Heart right ventricle (tissue), 16 donors: Measurements from ENCODE around the gene GHITM. TPM values are rescaled to one million over a fixed set of nuclear protein-coding genes. Genes with fewer than 3 reads are reported as not detected.

Experiments
- ATAC-seq, 8 donors: fragments of 200-7000 bp; cut with Tn5 transposase; one replicate each; pipeline ENCODE4 v1.9.1; 2020; ENCODE audit warnings: mild to moderate bottlenecking in 8 of 8, moderate library complexity in 8 of 8, moderate number of reproducible peaks in 1 of 8
- DNase-seq, 2 donors: peaks; one replicate each; pipeline ENCODE4 v3.0.0-alpha.2; 2020
- H3K27ac ChIP-seq, 10 donors: fragments of 200-600 bp; sonication (generic) in 2 of 10; one replicate each; pipeline versions ENCODE4 v1.5.0 to v1.8.0; 2020 to 2022; ENCODE audit warnings: mild to moderate bottlenecking in 3 of 10
- H3K27me3 ChIP-seq, 7 donors: fragments of 200-600 bp; one replicate each; pipeline ENCODE4 v1.8.0; 2021 to 2022; ENCODE audit warnings: mild to moderate bottlenecking in 2 of 7
- H3K36me3 ChIP-seq, 9 donors: fragments of 200-600 bp; sonication (generic) in 1 of 9; one replicate each; pipeline versions ENCODE4 v1.5.0 to v1.8.0; 2020 to 2022; ENCODE audit warnings: mild to moderate bottlenecking in 2 of 9
- H3K4me1 ChIP-seq, 9 donors: fragments of 200-600 bp; sonication (generic) in 1 of 9; one replicate each; pipeline versions ENCODE4 v1.5.0 to v1.8.0; 2020 to 2022; ENCODE audit warnings: mild to moderate bottlenecking in 4 of 9
- H3K4me3 ChIP-seq, 10 donors: fragments of 200-600 bp; sonication (generic) in 2 of 10; one replicate each; pipeline versions ENCODE4 v1.5.0 to v1.8.0; 2020 to 2022; ENCODE audit warnings: mild to moderate bottlenecking in 7 of 10, moderate library complexity in 2 of 10
- H3K9me3 ChIP-seq, 11 donors: fragments of 200-600 bp in 10 of 11; sonication (generic) in 2 of 11; one replicate each; pipeline versions ENCODE4 v1.5.0 to v1.8.0; 2013 to 2022; ENCODE audit warnings: mild to moderate bottlenecking in 2 of 11, control low read depth in 1 of 11, moderate library complexity in 1 of 11
- CTCF ChIP-seq, 9 donors: fragments of 200-600 bp; sonication (generic) in 2 of 9; IDR thresholded peaks; one replicate each; pipeline versions ENCODE4 v1.5.0 to v1.8.0; 2021 to 2022; ENCODE audit warnings: antibody characterized with exemption in 9 of 9, mild to moderate bottlenecking in 5 of 9, moderate library complexity in 1 of 9
- WGBS, 2 donors: extraction: QIAGEN DNeasy Blood & Tissue Kit; methylation state at CpG; one replicate each; pipeline ENCODE4 v1.1.7; 2013; ENCODE audit warnings: inconsistent platforms in 1 of 2; 5-methylcytosine and 5-hydroxymethylcytosine counted together
- intact Hi-C, 10 donors: fragments of 100-400 bp; cut with DNase I; formaldehyde crosslinking; loops; one replicate each; pipeline versions ENCODE4 v1.11.1 to v1.14.2; 2022
- polyA plus RNA-seq, 2 donors: library from polyadenylated mRNA; stranded (reverse); fragments of 200-250 nt; gene quantifications; one replicate each; pipeline ENCODE4 v1.2.3, GENCODE V29; 2013
- total RNA-seq, 10 donors: library from RNA; stranded (reverse); fragmentation: NEBNext Ultra II Directional in 3 of 10; extraction: Animal tissue kit (Norgen Biotek cat#: 25700) in 3 of 10; gene quantifications; one replicate each; pipeline versions ENCODE4 v1.2.1 to v1.2.4, GENCODE V29; 2021 to 2023
- donor health status: Arrhythmogenic right ventricular cardiomyopathy.
- donor health status: ischemic (EF 13 %, LVEDD 7.1; RV severe dilation, severe dysfunction).
- donor health status: healthy with polysubstance abuse.
- donor health status: DM: no; HTN: yes; CAD: no.
- donor health status: DM: no; HTN: no; CAD: no.
- donor health status: ischemic (EF 25% LVEDD 6.9; RV normal size, moderate dysfunction).
- donor health status: ischemic (EF 25% LVEDD 5.7; RV mildly dilated, moderate dysfunction).
- donor health status: healthy.
- donor health status: DM: yes; HTN: yes; CAD: no.
- donor health status: Ischemic cardiomyopathy.
- donor health status: ischemic (EF 35%, LVEDD 5.7; RV mildly dilated, moderate dysfunction).
- donor health status: nonischemic (EF 11% LVEDD 7.7; RV severe dilation, severe dysfunction).
- donor health status: DM: yes; HTN: yes; CAD: no.
- donor health status: PGD.
- donor health status: ischemic (EF 29% LVEDD 5.4; RV normal size, mild dysfunction).
- donor health status: nonischemic (EF 23%, LVEDD 6.1; RV moderate dilation, normal function).

GHITM gene
- total and polyA plus RNA-seq, 12 donors: 123 to 552 (median 427) TPM

- H3K27ac ChIP-seq: no peak overlapping the region
- no peaks in the 10 kb centered on the region for H3K9me3 ChIP-seq
- DNase-seq (no peak), ATAC-seq (no peak)
- H3K4me1 ChIP-seq: peaks cover 0 to 11% (median 0%) of the 10 kb centered on the region in 9 donors
- H3K27me3 ChIP-seq: peaks cover 0 to 13% (median 1%) of the 10 kb centered on the region in 7 donors
- WGBS, 2 donors: 46 to 56% methylated on average over 6 of the region's 6 CpGs
- no peak for TF ChIP-seq CTCF (IDR thresholded peaks at IDR 0.05)
- no peaks in the 10 kb centered on the region for H3K36me3 ChIP-seq
- H3K4me3 ChIP-seq: no peak overlapping the region
- intact Hi-C loops: loop anchor here in 3 of 10 donors (5.0 to 10.0 kb wide), 3 partner anchors 44 to 56 kb away; no protein-coding TSS in a partner anchor
Observed at GRCh38 chr10:84201244-84201606, 61.9 kb downstream of the GHITM start.

- no peak overlapping the region for H3K27ac ChIP-seq
Observed at GRCh38 chr10:84201682-84202081, 62.4 kb downstream of the GHITM start.

GRCh38 chr10:84202349-84202748, 63.0 kb downstream of the GHITM start:
- Histone ChIP-seq H3K4me3 (no peak overlapping the region), H3K27ac (no peak overlapping the region), H3K9me3 (no peaks in the 10 kb centered on the region), H3K36me3 (no peaks in the 10 kb centered on the region), H3K27me3 (peaks cover 0 to 13% (median 0%) of the 10 kb centered on the region in 7 donors), H3K4me1 (peaks cover 0 to under 1% (median 0%) of the 10 kb centered on the region in 9 donors)
- TF ChIP-seq CTCF (IDR thresholded peaks at IDR 0.05): no peak
- intact Hi-C loops: loop anchor here in 3 of 10 donors (5.0 to 10.0 kb wide), 3 partner anchors 45 to 58 kb away; no protein-coding TSS in a partner anchor
- no peak for DNase-seq
- 88 to 90% methylated on average over 5 of the region's 5 CpGs for WGBS, 2 donors
- no peak for ATAC-seq

More at GRCh38 chr10:84201682-84202081, 62.4 kb downstream of the GHITM start:
- 90 to 93% methylated on average over 11 of the region's 11 CpGs for WGBS, 2 donors
- Histone ChIP-seq H3K9me3 (no peaks in the 10 kb centered on the region), H3K4me1 (peaks cover 0 to 7% (median 0%) of the 10 kb centered on the region in 9 donors), H3K4me3 (no peak overlapping the region), H3K36me3 (no peaks in the 10 kb centered on the region), H3K27me3 (peaks cover 0 to 14% (median under 1%) of the 10 kb centered on the region in 7 donors)
- ATAC-seq (no peak), DNase-seq (no peak)
- TF ChIP-seq CTCF (IDR thresholded peaks at IDR 0.05): no peak
- intact Hi-C loops: loop anchor here in 3 of 10 donors (5.0 to 10.0 kb wide), 3 partner anchors 44 to 57 kb away; no protein-coding TSS in a partner anchor

Other genes with a start within 250 kb of the GHITM start
- gene GPR15LG, start 34.3 kb downstream of the GHITM start, total RNA-seq: not detected
- not detected for gene GPR15LG, start 34.3 kb downstream of the GHITM start, polyA plus RNA-seq
- gene CDHR1, start 55.0 kb downstream of the GHITM start, total RNA-seq: 1 to 10 TPM in 3 of 10 donors, under 1 TPM in 7; 0.12 to 1.3 (median 0.49) TPM
- under 1 TPM; 0.12 to 0.29 TPM for gene CDHR1, start 55.0 kb downstream of the GHITM start, polyA plus RNA-seq
- not detected for gene LRIT2, start 86.0 kb downstream of the GHITM start, total RNA-seq
- gene LRIT2, start 86.0 kb downstream of the GHITM start, polyA plus RNA-seq: not detected
- under 1 TPM in 2 of 10 donors, not detected in 8; 0.10 to 0.17 TPM for gene LRIT1, start 102.0 kb downstream of the GHITM start, total RNA-seq
- not detected for gene LRIT1, start 102.0 kb downstream of the GHITM start, polyA plus RNA-seq
- 1 to 10 TPM in 1 of 10 donors, under 1 TPM in 4, not detected in 5; 0.13 to 3.1 (median 0.53) TPM for gene RGR, start 105.5 kb downstream of the GHITM start, total RNA-seq
- gene RGR, start 105.5 kb downstream of the GHITM start, polyA plus RNA-seq: 1 to 10 TPM in 1 of 2 donors, under 1 TPM in 1; 0.16 to 4.0 TPM
- 100 to 1,000 TPM; 124 to 252 (median 219) TPM for gene CCSER2, start 189.1 kb downstream of the GHITM start, total RNA-seq
- gene CCSER2, start 189.1 kb downstream of the GHITM start, polyA plus RNA-seq: 10 to 100 TPM; 27.5 to 29.7 TPM